Measurements from ENCODE around the gene BBS4.
"Not testable (repeated sequence)": the region's sequence is repeated elsewhere in the genome, so short reads cannot be mapped to it uniquely, and the experiment has no call there.

DNA sequence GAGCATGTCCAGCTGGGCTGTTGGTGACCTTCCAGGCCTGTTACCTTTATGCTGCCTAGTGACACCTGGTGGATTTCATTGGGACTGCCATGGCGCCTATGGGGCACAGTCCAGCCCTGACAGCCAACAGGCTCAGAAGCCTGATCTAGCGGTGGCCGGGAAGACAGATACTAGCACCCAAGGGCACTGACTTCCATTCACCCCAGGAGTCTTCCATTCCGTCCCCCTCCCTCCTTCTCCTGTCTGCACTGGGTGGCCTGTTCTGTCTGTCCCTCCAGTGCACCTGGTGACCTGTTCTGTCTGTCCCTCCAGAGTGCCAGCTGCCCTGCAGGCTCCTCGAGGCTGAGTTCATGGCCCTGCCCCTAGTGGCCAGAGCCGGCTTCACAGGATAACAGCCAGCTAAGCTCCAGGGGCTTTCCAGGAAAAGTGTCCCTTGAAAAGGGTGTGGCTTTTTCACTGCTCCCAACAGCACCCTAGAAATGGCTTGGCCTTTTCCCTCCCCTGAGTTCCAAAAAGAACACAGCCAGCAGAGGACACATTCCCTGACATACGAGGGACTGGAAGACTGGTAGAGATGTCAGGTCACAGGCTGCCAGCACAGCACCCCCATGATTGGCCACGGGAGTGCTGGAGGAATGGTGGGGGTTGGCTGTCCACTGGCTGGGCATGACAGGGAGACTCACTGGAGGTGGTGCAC is 15.2 kb upstream of the BBS4 start:
- not testable (repeated sequence) for TF ChIP-seq POLR2A (conservative IDR thresholded peaks at IDR 0.05); PHF20 (IDR thresholded peaks at IDR 0.05; ENCODE audit: partially characterized antibody); FOXJ3 (CRISPR knock-in tag; IDR thresholded peaks at IDR 0.05); NR3C1 (CRISPR knock-in tag; IDR thresholded peaks at IDR 0.05)
- TF ChIP-seq, protein P1, sequence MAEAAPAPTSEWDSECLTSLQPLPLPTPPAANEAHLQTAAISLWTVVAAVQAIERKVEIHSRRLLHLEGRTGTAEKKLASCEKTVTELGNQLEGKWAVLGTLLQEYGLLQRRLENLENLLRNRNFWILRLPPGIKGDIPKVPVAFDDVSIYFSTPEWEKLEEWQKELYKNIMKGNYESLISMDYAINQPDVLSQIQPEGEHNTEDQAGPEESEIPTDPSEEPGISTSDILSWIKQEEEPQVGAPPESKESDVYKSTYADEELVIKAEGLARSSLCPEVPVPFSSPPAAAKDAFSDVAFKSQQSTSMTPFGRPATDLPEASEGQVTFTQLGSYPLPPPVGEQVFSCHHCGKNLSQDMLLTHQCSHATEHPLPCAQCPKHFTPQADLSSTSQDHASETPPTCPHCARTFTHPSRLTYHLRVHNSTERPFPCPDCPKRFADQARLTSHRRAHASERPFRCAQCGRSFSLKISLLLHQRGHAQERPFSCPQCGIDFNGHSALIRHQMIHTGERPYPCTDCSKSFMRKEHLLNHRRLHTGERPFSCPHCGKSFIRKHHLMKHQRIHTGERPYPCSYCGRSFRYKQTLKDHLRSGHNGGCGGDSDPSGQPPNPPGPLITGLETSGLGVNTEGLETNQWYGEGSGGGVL (CRISPR knock-in tag; IDR thresholded peaks at IDR 0.05) = not testable (repeated sequence)
- TF ChIP-seq, protein P2, sequence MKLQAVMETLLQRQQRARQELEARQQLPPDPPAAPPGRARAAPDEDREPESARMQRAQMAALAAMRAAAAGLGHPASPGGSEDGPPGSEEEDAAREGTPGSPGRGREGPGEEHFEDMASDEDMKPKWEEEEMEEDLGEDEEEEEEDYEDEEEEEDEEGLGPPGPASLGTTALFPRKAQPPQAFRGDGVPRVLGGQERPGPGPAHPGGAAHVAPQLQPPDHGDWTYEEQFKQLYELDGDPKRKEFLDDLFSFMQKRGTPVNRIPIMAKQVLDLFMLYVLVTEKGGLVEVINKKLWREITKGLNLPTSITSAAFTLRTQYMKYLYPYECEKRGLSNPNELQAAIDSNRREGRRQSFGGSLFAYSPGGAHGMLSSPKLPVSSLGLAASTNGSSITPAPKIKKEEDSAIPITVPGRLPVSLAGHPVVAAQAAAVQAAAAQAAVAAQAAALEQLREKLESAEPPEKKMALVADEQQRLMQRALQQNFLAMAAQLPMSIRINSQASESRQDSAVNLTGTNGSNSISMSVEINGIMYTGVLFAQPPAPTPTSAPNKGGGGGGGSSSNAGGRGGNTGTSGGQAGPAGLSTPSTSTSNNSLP (IDR thresholded peaks at IDR 0.05; ENCODE audit: borderline replicate concordance, low read depth, low read length) = not testable (repeated sequence)
- TF ChIP-seq, protein P3, sequence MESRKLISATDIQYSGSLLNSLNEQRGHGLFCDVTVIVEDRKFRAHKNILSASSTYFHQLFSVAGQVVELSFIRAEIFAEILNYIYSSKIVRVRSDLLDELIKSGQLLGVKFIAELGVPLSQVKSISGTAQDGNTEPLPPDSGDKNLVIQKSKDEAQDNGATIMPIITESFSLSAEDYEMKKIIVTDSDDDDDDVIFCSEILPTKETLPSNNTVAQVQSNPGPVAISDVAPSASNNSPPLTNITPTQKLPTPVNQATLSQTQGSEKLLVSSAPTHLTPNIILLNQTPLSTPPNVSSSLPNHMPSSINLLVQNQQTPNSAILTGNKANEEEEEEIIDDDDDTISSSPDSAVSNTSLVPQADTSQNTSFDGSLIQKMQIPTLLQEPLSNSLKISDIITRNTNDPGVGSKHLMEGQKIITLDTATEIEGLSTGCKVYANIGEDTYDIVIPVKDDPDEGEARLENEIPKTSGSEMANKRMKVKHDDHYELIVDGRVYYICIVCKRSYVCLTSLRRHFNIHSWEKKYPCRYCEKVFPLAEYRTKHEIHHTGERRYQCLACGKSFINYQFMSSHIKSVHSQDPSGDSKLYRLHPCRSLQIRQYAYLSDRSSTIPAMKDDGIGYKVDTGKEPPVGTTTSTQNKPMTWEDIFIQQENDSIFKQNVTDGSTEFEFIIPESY (CRISPR knock-in tag; IDR thresholded peaks at IDR 0.05) = not testable (repeated sequence)

Measured in K562 (cell line).